Glutamatergic neuron (in vitro differentiated cells): ENCODE measurements around the gene ZNF396. TPM values are rescaled to one million over a fixed set of nuclear protein-coding genes. Genes with fewer than 3 reads are reported as not detected.

ENCODE experiments used
- DNase-seq: peaks from one replicate; pipeline ENCODE4 v3.0.0; 2022
- H3K27ac Mint-ChIP-seq: one replicate; pipeline ENCODE4 v1.8.0; 2020; ENCODE audit warnings: mild to moderate bottlenecking, mixed read lengths, inconsistent platforms; ENCODE audit not compliant: unreplicated experiment
- H3K27me3 Mint-ChIP-seq: one replicate; pipeline ENCODE4 v1.8.0; 2020; ENCODE audit warnings: mild to moderate bottlenecking, moderate library complexity, mixed read lengths, inconsistent platforms; ENCODE audit not compliant: unreplicated experiment
- H3K36me3 Mint-ChIP-seq: one replicate; pipeline ENCODE4 v1.8.0; 2020; ENCODE audit warnings: mild to moderate bottlenecking, mixed read lengths, inconsistent platforms; ENCODE audit not compliant: unreplicated experiment
- H3K4me1 Mint-ChIP-seq: one replicate; pipeline ENCODE4 v1.8.0; 2020; ENCODE audit warnings: mild to moderate bottlenecking, low read depth, mixed read lengths, inconsistent platforms; ENCODE audit not compliant: unreplicated experiment
- H3K4me3 Mint-ChIP-seq: one replicate; pipeline ENCODE4 v1.8.0; 2020; ENCODE audit warnings: mild to moderate bottlenecking, mixed read lengths, inconsistent platforms; ENCODE audit not compliant: unreplicated experiment
- H3K9me3 Mint-ChIP-seq: one replicate; pipeline ENCODE4 v1.8.0; 2020; ENCODE audit warnings: mild to moderate bottlenecking, moderate library complexity, mixed read lengths, inconsistent platforms; ENCODE audit not compliant: unreplicated experiment
- total RNA-seq: library from RNA; stranded (reverse); fragmentation: NEBNext Ultra II Directional; extraction: Animal tissue kit (Norgen Biotek cat#: 25700); gene quantifications from one replicate; pipeline ENCODE4 v1.2.1, GENCODE V29; 2021; ENCODE audit not compliant: unreplicated experiment
- TF ChIP-seq, protein P1 (sequence below): fragments of 200-600 bp; sonication (generic); IDR thresholded peaks from one replicate; pipeline ENCODE4 v1.5.0; 2021; ENCODE audit not compliant: partially characterized antibody, unreplicated experiment

ZNF396 gene
- total RNA-seq, 1 donor from 2014 or later, result 2.1 TPM

DNA sequence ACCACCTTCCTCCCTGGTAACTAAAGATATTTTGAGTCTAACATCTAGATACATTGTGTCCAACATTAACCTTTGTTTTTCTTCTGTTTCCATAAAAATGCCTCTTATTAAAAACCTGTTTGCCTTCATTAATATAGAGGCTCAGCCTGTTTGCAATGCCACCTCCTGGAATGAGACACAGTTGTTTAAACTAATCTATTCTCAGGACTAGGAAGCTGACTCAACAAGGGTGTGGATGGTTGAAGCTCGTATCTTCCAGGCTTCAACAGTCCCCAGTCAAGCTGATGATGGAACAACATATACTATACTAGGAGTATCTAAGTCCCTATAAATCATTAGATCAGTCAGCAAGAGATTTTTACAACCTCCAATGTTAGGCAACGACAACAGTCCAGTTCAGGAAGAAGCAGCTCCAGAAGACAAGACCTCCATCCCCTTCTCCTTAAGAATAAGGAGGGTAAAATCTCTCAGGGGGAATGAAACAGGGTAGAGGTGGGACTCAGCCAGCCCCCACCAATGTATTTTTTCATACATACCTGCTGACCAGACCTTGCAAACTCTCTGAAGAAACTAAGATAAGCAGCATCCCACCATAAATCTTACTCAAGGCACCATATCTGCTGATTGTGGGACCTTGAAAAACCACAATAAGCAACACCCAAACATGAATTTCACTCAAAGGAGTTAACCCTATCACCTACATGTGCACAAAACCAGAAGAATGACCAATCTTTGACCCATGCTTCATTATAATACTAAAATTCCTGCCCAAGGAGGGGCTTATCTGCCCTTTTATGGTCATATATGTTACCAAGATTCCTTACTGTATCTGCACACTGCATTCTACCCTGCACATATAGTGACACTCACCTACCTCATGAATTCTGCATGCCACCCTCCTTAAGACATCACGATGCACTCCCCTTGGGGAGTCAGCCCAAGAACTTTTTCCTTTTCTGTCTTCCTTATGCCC is 54.4 kb downstream of the ZNF396 start:
- no peak for DNase-seq
- H3K4me1 Mint-ChIP-seq, result peaks cover 3% of the 10 kb centered on the region
- H3K36me3 Mint-ChIP-seq, result no peaks in the 10 kb centered on the region
- TF ChIP-seq, protein P1, sequence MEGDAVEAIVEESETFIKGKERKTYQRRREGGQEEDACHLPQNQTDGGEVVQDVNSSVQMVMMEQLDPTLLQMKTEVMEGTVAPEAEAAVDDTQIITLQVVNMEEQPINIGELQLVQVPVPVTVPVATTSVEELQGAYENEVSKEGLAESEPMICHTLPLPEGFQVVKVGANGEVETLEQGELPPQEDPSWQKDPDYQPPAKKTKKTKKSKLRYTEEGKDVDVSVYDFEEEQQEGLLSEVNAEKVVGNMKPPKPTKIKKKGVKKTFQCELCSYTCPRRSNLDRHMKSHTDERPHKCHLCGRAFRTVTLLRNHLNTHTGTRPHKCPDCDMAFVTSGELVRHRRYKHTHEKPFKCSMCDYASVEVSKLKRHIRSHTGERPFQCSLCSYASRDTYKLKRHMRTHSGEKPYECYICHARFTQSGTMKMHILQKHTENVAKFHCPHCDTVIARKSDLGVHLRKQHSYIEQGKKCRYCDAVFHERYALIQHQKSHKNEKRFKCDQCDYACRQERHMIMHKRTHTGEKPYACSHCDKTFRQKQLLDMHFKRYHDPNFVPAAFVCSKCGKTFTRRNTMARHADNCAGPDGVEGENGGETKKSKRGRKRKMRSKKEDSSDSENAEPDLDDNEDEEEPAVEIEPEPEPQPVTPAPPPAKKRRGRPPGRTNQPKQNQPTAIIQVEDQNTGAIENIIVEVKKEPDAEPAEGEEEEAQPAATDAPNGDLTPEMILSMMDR, result no peak
- no peak overlapping the region for H3K4me3 Mint-ChIP-seq
- no peaks in the 10 kb centered on the region for H3K9me3 Mint-ChIP-seq
- no peaks in the 10 kb centered on the region for H3K27me3 Mint-ChIP-seq
- H3K27ac Mint-ChIP-seq, result no peak overlapping the region

Other genes starting within 250 kb of the ZNF396 start
- 35.9 TPM for gene ZNF397, start 136.3 kb downstream of the ZNF396 start, total RNA-seq
- gene ZSCAN30, start 87.1 kb downstream of the ZNF396 start, total RNA-seq, result 41.0 TPM
- 59.2 TPM for gene ZNF24, start 32.9 kb downstream of the ZNF396 start, total RNA-seq
- gene INO80C, start 120.6 kb upstream of the ZNF396 start, total RNA-seq, result 38.7 TPM
- gene GALNT1, start 204.4 kb upstream of the ZNF396 start, total RNA-seq, result 65.3 TPM